Activated T-cell treated with anti-CD3 and anti-CD28 coated beads for 24 hours (primary cell): ENCODE results near the gene KLHL36.

ENCODE experiments used
- DNase-seq: peaks from one replicate; pipeline ENCODE4 v3.0.0-alpha.2; 2020; ENCODE audit warnings: low read depth

KLHL36 gene

GRCh38 chr16:84647828-84648594 lies at the start of gene KLHL36:
Gene KLHL36, plus strand, starts transcription at chr16:84648511. Its CDS starts 2,357 bp downstream, at chr16:84650868.
- DNase-seq: peak; percentile 57

- peak; percentile 62 for DNase-seq
These were observed 48.6 kb upstream of the KLHL36 start for GRCh38 chr16:84599521-84600202.

GRCh38 chr16:84600343-84601229 lies 47.7 kb upstream of the KLHL36 start:
- no peak for DNase-seq

- peak; percentile 40 for DNase-seq
These were observed 45.0 kb upstream of the KLHL36 start for GRCh38 chr16:84603140-84603816.

- DNase-seq: no peak
These were observed 44.4 kb upstream of the KLHL36 start for GRCh38 chr16:84603940-84604339.

- no peak for DNase-seq
These were observed 43.8 kb upstream of the KLHL36 start for GRCh38 chr16:84604477-84605013.

GRCh38 chr16:84605339-84605848 lies 42.9 kb upstream of the KLHL36 start:
- no peak for DNase-seq

- no peak for DNase-seq
These were observed 42.0 kb upstream of the KLHL36 start for GRCh38 chr16:84606081-84606875.

GRCh38 chr16:84607061-84607460 lies 41.2 kb upstream of the KLHL36 start:
- no peak for DNase-seq

- no peak for DNase-seq
These were observed 40.6 kb upstream of the KLHL36 start for GRCh38 chr16:84607694-84608093.

- no peak for DNase-seq
These were observed 40.0 kb upstream of the KLHL36 start for GRCh38 chr16:84608282-84608681.

GRCh38 chr16:84609563-84610177 lies 38.6 kb upstream of the KLHL36 start:
- no peak for DNase-seq

GRCh38 chr16:84610376-84610775 lies 37.9 kb upstream of the KLHL36 start:
- no peak for DNase-seq

GRCh38 chr16:84611041-84611440 lies 37.3 kb upstream of the KLHL36 start:
- no peak for DNase-seq

- no peak for DNase-seq
These were observed 35.6 kb upstream of the KLHL36 start for GRCh38 chr16:84612686-84613085.

- DNase-seq: no peak
These were observed 34.8 kb upstream of the KLHL36 start for GRCh38 chr16:84613408-84614072.

GRCh38 chr16:84614073-84614459 lies 34.2 kb upstream of the KLHL36 start:
- DNase-seq: no peak

- DNase-seq: no peak
These were observed 33.7 kb upstream of the KLHL36 start for GRCh38 chr16:84614623-84614967.

GRCh38 chr16:84614968-84615813 lies 33.1 kb upstream of the KLHL36 start:
- no peak for DNase-seq
